CD8-positive, alpha-beta memory T cell (primary cell): Measurements from ENCODE around the gene AKR1D1. TPM values are rescaled to one million over a fixed set of nuclear protein-coding genes. Genes with fewer than 3 reads are reported as not detected.
"Not testable (repeated sequence)": the region's sequence is repeated elsewhere in the genome, so short reads cannot be mapped to it uniquely, and the experiment has no call there.

Source experiments
- CTCF ChIA-PET: fragments of 350-600 bp; sonication (Branson Sonifier 250); formaldehyde crosslinking; loops from one replicate; lab custom pipeline; 2021; ENCODE audit warnings: antibody characterized with exemption; lab: Charles Lee
- POLR2A ChIA-PET: fragments of 350-600 bp; sonication (Branson Sonifier 250); formaldehyde crosslinking; loops from one replicate; lab custom pipeline; 2021; ENCODE audit warnings: antibody characterized with exemption; lab: Charles Lee
- DNase-seq, 5 donors: peaks; one replicate each; pipeline versions ENCODE4 v3.0.0 to v3.0.0-alpha.2; 2020 to 2022; ENCODE audit warnings: mixed read lengths in 1 of 5
- H3K27ac ChIP-seq: one replicate; pipeline ENCODE4 v1.7.0; 2013; ENCODE audit warnings: low read depth, mild to moderate bottlenecking, low read length, moderate library complexity
- H3K27me3 ChIP-seq: 2 replicates; pipeline ENCODE4 v1.7.0; 2013; ENCODE audit warnings: low read length, mild to moderate bottlenecking; ENCODE audit not compliant: insufficient read depth, poor library complexity, severe bottlenecking
- H3K36me3 ChIP-seq: 2 replicates; pipeline ENCODE4 v1.7.0; 2013; ENCODE audit warnings: mild to moderate bottlenecking, low read length, moderate library complexity; ENCODE audit not compliant: insufficient read depth
- H3K4me1 ChIP-seq: 2 replicates; pipeline ENCODE4 v1.7.0; 2013; ENCODE audit warnings: mild to moderate bottlenecking, low read length, moderate library complexity; ENCODE audit not compliant: insufficient read depth
- H3K4me3 ChIP-seq: 2 replicates; pipeline ENCODE4 v1.7.0; 2013; ENCODE audit warnings: mild to moderate bottlenecking, low read length
- H3K9me3 ChIP-seq: 2 replicates; pipeline ENCODE4 v1.7.0; 2013; ENCODE audit warnings: mild to moderate bottlenecking, low read length
- H3K27ac Mint-ChIP-seq, 8 donors: one replicate each; pipeline ENCODE4 v1.8.0; 2020 to 2021; ENCODE audit warnings: mixed read lengths in 8 of 8, mild to moderate bottlenecking in 6 of 8, inconsistent platforms in 3 of 8, moderate library complexity in 3 of 8
- H3K27me3 Mint-ChIP-seq, 2 donors: one replicate each; pipeline ENCODE4 v1.8.0; 2020 to 2021; ENCODE audit warnings: mixed read lengths in 2 of 2, mild to moderate bottlenecking in 1 of 2, moderate library complexity in 1 of 2
- H3K36me3 Mint-ChIP-seq, 3 donors: one replicate each; pipeline ENCODE4 v1.8.0; 2020 to 2021; ENCODE audit warnings: mixed read lengths in 3 of 3, inconsistent platforms in 1 of 3, mild to moderate bottlenecking in 1 of 3
- H3K4me1 Mint-ChIP-seq, 3 donors: one replicate each; pipeline ENCODE4 v1.8.0; 2020 to 2021; ENCODE audit warnings: mixed read lengths in 3 of 3, inconsistent platforms in 1 of 3, mild to moderate bottlenecking in 1 of 3
- H3K4me3 Mint-ChIP-seq, 7 donors: one replicate each; pipeline ENCODE4 v1.8.0; 2020 to 2021; ENCODE audit warnings: mixed read lengths in 7 of 7, mild to moderate bottlenecking in 6 of 7, moderate library complexity in 4 of 7, inconsistent platforms in 2 of 7
- H3K9me3 Mint-ChIP-seq, 5 donors: one replicate each; pipeline ENCODE4 v1.8.0; 2020 to 2022; ENCODE audit warnings: mixed read lengths in 5 of 5, mild to moderate bottlenecking in 3 of 5, moderate library complexity in 2 of 5, inconsistent platforms in 1 of 5
- polyA plus RNA-seq: library from polyadenylated mRNA; unstranded; fragments of 300-500 nt; fragmentation: Illumina TruSeq; gene quantifications from one replicate; pipeline ENCODE4 v1.2.3, GENCODE V29; 2021
- total RNA-seq, 2 experiments: library from RNA; stranded (reverse); gene quantifications; one replicate each; pipeline ENCODE4 v1.2.3, GENCODE V29; 2021

The AKR1D1 gene
- total and polyA plus RNA-seq, 3 experiments from 2014 or later, result not detected

DNA sequence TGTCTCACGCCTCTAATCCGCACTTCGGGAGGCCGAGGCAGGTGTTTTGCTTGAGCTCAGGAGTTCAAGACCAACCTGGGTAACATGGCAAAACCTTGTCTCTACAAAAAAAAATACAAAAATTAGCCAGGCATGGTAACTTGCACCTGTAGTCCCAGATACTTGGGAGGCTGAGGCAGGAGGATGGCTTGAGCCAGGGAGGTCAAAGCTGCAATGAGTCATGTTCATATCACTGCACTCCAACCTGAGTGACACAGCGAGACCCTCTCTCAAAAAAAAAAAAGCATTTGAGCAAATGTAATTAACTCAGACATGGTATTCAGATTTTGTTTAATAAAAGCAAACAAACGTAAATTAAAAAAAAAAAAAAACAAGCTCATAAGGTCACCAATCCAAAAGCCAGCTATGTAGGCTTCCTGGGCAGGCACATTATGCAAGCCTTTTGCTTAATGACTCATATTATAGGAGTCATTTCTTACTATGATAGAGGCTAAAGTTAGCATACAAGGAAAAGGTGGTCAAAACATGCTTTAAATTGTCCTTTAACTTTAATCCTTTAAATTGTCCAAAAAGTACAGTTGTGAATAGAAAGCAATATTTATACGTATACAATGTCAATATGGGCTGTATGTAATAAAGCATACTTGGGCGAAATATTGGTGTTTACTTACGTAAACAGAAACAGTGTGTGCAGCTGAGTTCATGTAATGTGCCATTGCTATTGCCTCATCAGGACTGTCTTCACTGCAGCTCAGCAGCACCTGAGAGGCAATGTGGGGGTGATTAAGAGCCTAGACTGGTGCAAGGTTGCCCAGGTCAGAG is 13.0 kb downstream of the AKR1D1 start:
- H3K27ac Mint-ChIP-seq, result no peak overlapping the region
- H3K4me1 Mint-ChIP-seq, result no peaks in the 10 kb centered on the region
- DNase-seq, result no peak
- H3K27me3 Mint-ChIP-seq, result peaks cover 0 to 18% of the 10 kb centered on the region in 2 donors
- H3K36me3 Mint-ChIP-seq, result no peaks in the 10 kb centered on the region
- H3K36me3 ChIP-seq, result no peaks in the 10 kb centered on the region
- H3K4me3 Mint-ChIP-seq, result no peak overlapping the region
- no peaks in the 10 kb centered on the region for H3K4me1 ChIP-seq
- no peak overlapping the region for H3K27ac ChIP-seq
- H3K9me3 Mint-ChIP-seq, result peaks cover 0 to 2% (median 0%) of the 10 kb centered on the region in 5 donors
- ChIA-PET POLR2A (interaction anchor here (0.6 kb wide), 1 partner anchor 21 kb away, joined by 3 read pairs; no protein-coding TSS in a partner anchor), CTCF (no interaction called here)
- no peak overlapping the region for H3K4me3 ChIP-seq
- no peaks in the 10 kb centered on the region for H3K27me3 ChIP-seq
- no peaks in the 10 kb centered on the region for H3K9me3 ChIP-seq

DNA sequence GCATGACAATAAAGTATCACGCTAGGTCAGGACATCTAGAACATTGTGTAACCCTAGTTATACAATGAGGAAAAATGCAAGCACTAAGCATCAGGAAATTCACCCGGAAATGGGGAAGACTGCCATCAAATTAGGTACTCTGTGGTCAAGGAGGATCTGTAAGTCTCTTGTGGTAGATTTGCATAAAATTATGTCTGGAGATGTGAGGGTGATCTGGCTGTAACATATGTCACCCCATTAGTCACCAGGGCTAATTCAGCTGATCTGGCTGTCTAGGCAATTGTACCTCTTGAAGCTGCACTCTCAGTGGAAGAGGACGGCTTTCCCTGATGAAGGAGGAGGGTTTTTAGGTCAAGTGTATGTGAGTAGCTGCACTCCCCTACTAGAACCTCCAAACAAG is 14.8 kb downstream of the AKR1D1 start:
- H3K9me3 Mint-ChIP-seq, result peaks cover 0 to 2% (median 0%) of the 10 kb centered on the region in 5 donors
- ChIA-PET POLR2A (no interaction called here), CTCF (no interaction called here)
- H3K4me3 Mint-ChIP-seq, result no peak overlapping the region
- no peak overlapping the region for H3K4me3 ChIP-seq
- no peak for DNase-seq
- H3K9me3 ChIP-seq, result no peaks in the 10 kb centered on the region
- no peaks in the 10 kb centered on the region for H3K27me3 ChIP-seq
- H3K36me3 ChIP-seq, result no peaks in the 10 kb centered on the region
- H3K4me1 Mint-ChIP-seq, result no peaks in the 10 kb centered on the region
- H3K27ac ChIP-seq, result no peak overlapping the region
- H3K27me3 Mint-ChIP-seq, result peaks cover 1 to 20% of the 10 kb centered on the region in 2 donors
- no peaks in the 10 kb centered on the region for H3K36me3 Mint-ChIP-seq
- no peak overlapping the region for H3K27ac Mint-ChIP-seq
- H3K4me1 ChIP-seq, result no peaks in the 10 kb centered on the region

DNA sequence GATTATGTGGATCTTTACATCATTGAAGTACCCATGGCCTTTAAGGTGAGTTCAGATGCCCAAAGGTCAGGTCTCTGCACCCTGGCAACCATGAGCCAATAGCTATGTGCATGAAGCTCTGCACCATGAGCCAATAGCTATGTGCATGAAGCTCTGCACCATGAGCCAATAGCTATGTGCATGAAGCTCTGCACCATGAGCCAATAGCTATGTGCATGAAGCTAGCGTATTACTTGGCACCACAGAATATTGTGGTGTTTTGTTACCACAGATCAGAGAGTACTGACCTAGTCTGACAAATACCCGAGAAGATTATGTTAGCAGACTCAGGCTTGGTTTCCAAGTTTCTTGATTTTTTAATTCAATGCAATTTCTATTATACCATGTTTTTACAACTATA is 15.6 kb downstream of the AKR1D1 start:
- H3K4me3 ChIP-seq, CTCF ChIA-PET, H3K27ac Mint-ChIP-seq: not testable (repeated sequence)

DNA sequence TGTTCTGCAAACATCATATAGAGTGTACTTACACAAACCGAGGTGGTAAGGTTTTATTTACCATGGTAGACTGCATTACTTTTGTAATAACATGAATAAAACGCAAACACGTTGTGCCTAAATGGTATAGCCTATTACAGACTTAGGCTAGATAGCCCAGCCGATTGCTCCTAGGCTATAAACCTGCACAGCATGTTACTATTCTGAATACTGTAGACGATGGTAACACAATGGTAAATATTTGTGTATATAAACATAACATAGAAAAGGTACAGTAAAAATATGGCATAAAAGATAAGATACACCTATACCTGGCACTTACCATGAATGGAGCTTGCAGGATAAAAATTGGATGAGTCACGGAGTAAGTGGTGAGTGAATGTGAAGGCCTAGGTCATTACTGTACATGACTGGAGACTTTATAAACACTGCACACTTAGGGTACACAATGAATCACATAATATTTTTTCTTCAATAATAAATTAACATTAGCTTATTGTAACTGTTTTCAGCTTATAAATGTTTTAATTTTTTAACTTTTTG is 16.3 kb downstream of the AKR1D1 start:
- POLR2A ChIA-PET, result no interaction called here
- no peak overlapping the region for H3K4me3 Mint-ChIP-seq
- H3K4me1 ChIP-seq, result no peaks in the 10 kb centered on the region
- no peaks in the 10 kb centered on the region for H3K27me3 ChIP-seq
- H3K4me1 Mint-ChIP-seq, result no peaks in the 10 kb centered on the region
- H3K4me3 ChIP-seq, result no peak overlapping the region
- H3K27me3 Mint-ChIP-seq, result peaks cover 1 to 24% of the 10 kb centered on the region in 2 donors
- H3K9me3 Mint-ChIP-seq, result no peaks in the 10 kb centered on the region
- no peaks in the 10 kb centered on the region for H3K36me3 ChIP-seq
- H3K36me3 Mint-ChIP-seq, result no peaks in the 10 kb centered on the region
- no peaks in the 10 kb centered on the region for H3K9me3 ChIP-seq
- no peak overlapping the region for H3K27ac ChIP-seq
- no peak for DNase-seq
- CTCF ChIA-PET, result no interaction called here
- no peak overlapping the region for H3K27ac Mint-ChIP-seq

More for the DNA sequence above, 15.6 kb downstream of the AKR1D1 start:
- H3K9me3 ChIP-seq, H3K9me3 Mint-ChIP-seq, H3K27ac ChIP-seq, H3K36me3 ChIP-seq, H3K36me3 Mint-ChIP-seq, DNase-seq, H3K27me3 ChIP-seq, H3K4me1 Mint-ChIP-seq, POLR2A ChIA-PET, H3K4me1 ChIP-seq, H3K4me3 Mint-ChIP-seq: not testable (repeated sequence)
- H3K27me3 Mint-ChIP-seq, result peaks cover 1 to 20% of the 10 kb centered on the region in 2 donors

DNA sequence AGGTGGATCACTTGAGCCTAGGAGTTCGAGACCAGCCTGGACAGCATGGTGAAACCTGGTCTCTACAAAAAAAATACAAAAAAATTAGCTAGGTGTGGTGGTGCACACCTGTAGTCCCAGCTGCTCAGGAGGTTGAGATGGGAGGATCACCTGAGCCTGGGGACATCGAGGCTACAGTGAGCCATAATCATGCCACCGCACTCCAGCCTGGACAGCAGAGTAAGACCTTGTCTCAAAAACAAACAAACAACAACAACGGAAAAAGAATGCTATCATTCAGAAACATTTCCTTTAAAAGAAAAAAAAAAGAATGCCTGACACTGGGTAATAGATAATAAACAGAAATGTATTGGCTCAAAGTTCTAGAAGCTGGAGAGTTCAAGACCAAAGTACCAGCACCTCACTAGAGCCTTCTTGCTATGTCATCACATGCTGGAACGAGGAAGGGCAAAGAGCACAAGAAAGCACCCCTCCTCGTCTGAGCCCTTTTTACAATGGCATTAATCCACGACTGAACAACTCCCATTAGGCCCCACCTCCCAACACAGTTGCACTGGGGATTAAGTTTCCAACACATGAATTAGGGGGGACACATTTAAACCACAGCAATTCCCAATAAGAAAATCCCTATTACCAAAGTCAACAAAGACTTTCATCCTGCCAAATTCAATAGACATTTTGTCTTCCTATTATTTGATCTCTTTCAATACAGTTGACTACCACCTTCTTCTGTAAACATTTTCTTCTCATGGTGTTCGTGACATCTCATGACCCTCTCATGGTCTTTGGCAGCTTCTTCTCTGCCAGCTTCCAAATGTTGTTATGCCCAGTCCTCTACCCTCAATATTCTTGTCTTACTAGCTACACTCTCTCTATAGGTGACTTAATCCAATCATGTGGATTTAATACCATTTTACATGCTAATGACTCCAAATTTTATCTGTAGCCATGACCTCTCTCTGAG is 20.0 kb downstream of the AKR1D1 start:
- ChIA-PET CTCF (no interaction called here), POLR2A (no interaction called here)
- H3K9me3 Mint-ChIP-seq, result no peaks in the 10 kb centered on the region
- peaks cover 6 to 24% of the 10 kb centered on the region in 2 donors for H3K27me3 Mint-ChIP-seq
- no peak overlapping the region for H3K4me3 Mint-ChIP-seq
- Histone ChIP-seq H3K9me3 (no peaks in the 10 kb centered on the region), H3K4me1 (no peaks in the 10 kb centered on the region), H3K4me3 (no peak overlapping the region), H3K27me3 (no peaks in the 10 kb centered on the region), H3K27ac (no peak overlapping the region), H3K36me3 (no peaks in the 10 kb centered on the region)
- no peaks in the 10 kb centered on the region for H3K4me1 Mint-ChIP-seq
- H3K27ac Mint-ChIP-seq, result no peak overlapping the region
- DNase-seq, result no peak
- H3K36me3 Mint-ChIP-seq, result no peaks in the 10 kb centered on the region

DNA sequence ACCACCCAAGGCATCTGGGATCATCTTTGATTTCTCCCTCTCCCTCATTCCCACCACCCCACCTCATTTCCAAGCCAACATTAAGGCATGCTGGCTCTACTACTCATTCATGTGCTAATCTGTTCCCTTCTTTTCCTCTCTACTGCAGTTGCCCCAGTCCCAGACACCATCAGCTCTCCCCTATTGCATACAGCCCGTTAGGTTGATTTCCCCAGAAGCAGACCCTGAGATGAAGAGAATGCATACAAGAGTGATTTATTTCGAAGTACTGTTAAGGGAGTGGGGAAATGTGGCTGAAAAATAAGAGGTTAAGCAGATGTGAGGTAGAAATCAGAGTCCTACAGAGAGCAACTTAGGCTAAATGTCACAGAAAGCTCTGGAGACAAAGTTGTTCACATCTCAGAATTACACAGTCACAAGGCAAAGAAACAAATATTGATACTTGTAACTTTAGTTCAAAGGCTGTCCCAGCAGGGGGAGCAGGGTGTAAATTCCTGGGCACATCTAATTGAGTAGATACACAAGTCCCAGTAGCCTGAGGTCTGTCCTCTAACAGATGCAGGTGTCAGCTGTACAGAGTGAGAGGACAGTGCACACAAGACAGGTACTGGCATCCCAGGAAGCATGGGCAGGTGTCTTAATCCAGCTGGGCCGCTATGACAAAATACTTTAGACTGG is 20.9 kb downstream of the AKR1D1 start:
- peaks cover 6 to 24% of the 10 kb centered on the region in 2 donors for H3K27me3 Mint-ChIP-seq
- H3K27ac ChIP-seq, result no peak overlapping the region
- no peaks in the 10 kb centered on the region for H3K9me3 ChIP-seq
- ChIA-PET POLR2A (no interaction called here), CTCF (no interaction called here)
- H3K36me3 ChIP-seq, result no peaks in the 10 kb centered on the region
- no peak overlapping the region for H3K4me3 Mint-ChIP-seq
- H3K9me3 Mint-ChIP-seq, result no peaks in the 10 kb centered on the region
- DNase-seq, result no peak
- H3K27me3 ChIP-seq, result no peaks in the 10 kb centered on the region
- H3K4me3 ChIP-seq, result no peak overlapping the region
- H3K36me3 Mint-ChIP-seq, result no peaks in the 10 kb centered on the region
- no peaks in the 10 kb centered on the region for H3K4me1 ChIP-seq
- no peaks in the 10 kb centered on the region for H3K4me1 Mint-ChIP-seq
- no peak overlapping the region for H3K27ac Mint-ChIP-seq

DNA sequence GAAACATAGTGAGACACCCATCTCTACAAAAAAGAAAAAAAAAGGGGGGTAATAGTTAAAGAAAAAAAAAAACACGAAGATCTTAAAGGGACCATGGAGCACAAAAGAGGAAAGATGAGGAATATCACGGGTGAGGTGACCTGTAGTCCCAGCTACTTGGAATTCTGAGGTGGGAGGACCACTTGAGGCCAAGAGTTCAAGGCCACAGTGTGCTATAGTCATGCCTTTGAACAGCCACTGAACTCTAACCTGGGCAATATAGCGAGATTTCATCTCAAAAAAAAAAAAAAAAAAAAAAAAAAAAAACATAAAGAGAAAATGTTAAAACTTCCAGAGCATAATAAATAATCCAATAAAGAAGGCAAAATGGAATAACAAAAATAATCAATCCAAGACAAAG is 23.6 kb downstream of the AKR1D1 start:
- Mint-ChIP-seq H3K4me3 (no peak overlapping the region), H3K9me3 (no peaks in the 10 kb centered on the region), H3K27me3 (peaks cover 6 to 17% of the 10 kb centered on the region in 2 donors), H3K36me3 (no peaks in the 10 kb centered on the region), H3K27ac (no peak overlapping the region), H3K4me1 (no peaks in the 10 kb centered on the region)
- no peak for DNase-seq
- Histone ChIP-seq H3K36me3 (no peaks in the 10 kb centered on the region), H3K27ac (no peak overlapping the region), H3K4me3 (no peak overlapping the region), H3K9me3 (no peaks in the 10 kb centered on the region), H3K27me3 (no peaks in the 10 kb centered on the region), H3K4me1 (no peaks in the 10 kb centered on the region)
- ChIA-PET CTCF (no interaction called here), POLR2A (no interaction called here)
